Measurements from ENCODE around the gene PTPRM.

- TF ChIP-seq, protein P1, sequence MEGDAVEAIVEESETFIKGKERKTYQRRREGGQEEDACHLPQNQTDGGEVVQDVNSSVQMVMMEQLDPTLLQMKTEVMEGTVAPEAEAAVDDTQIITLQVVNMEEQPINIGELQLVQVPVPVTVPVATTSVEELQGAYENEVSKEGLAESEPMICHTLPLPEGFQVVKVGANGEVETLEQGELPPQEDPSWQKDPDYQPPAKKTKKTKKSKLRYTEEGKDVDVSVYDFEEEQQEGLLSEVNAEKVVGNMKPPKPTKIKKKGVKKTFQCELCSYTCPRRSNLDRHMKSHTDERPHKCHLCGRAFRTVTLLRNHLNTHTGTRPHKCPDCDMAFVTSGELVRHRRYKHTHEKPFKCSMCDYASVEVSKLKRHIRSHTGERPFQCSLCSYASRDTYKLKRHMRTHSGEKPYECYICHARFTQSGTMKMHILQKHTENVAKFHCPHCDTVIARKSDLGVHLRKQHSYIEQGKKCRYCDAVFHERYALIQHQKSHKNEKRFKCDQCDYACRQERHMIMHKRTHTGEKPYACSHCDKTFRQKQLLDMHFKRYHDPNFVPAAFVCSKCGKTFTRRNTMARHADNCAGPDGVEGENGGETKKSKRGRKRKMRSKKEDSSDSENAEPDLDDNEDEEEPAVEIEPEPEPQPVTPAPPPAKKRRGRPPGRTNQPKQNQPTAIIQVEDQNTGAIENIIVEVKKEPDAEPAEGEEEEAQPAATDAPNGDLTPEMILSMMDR (IDR thresholded peaks at IDR 0.05; ENCODE audit: insufficient read depth, low read length, poor library complexity, severe bottlenecking), result no peak
- TF ChIP-seq EZH2phosphoT487 (conservative IDR thresholded peaks at IDR 0.05; ENCODE audit: low read length), result no peak
Measured at GRCh38 chr18:8162802-8163201, 595.7 kb downstream of the PTPRM start.

All from SU-DHL-6 (cell line).